HUES64 (cell line): Measurements from ENCODE around the gene TSC22D1.

Experiments used
- H3K27ac ChIP-seq: 2 replicates; pipeline ENCODE4 v1.7.0; 2013; ENCODE audit warnings: low read depth, low read length, inconsistent platforms
- H3K27me3 ChIP-seq: 2 replicates; pipeline ENCODE4 v1.6.1; 2013; ENCODE audit warnings: mild to moderate bottlenecking, low read length; ENCODE audit not compliant: insufficient read depth
- H3K36me3 ChIP-seq: 2 replicates; pipeline ENCODE4 v1.6.1; 2013; ENCODE audit warnings: mild to moderate bottlenecking, low read length; ENCODE audit not compliant: insufficient read depth
- H3K4me1 ChIP-seq: 2 replicates; pipeline ENCODE4 v1.6.1; 2013; ENCODE audit warnings: mild to moderate bottlenecking, low read length, moderate library complexity; ENCODE audit not compliant: insufficient read depth
- H3K4me3 ChIP-seq: 2 replicates; pipeline ENCODE4 v1.5.1; 2013; ENCODE audit warnings: mild to moderate bottlenecking, low read length, moderate library complexity
- H3K9ac ChIP-seq: 2 replicates; pipeline ENCODE4 v1.6.1; 2013; ENCODE audit warnings: mild to moderate bottlenecking, low read depth, low read length
- H3K9me3 ChIP-seq: 2 replicates; pipeline ENCODE4 v1.6.1; 2013; ENCODE audit warnings: low read depth, low read length; ENCODE audit not compliant: insufficient read depth
- WGBS: fragments of 150-250, 120-280 bp; methylation state at CpG from one replicate; pipeline ENCODE4 v1.1.7; 2013; ENCODE audit warnings: missing lambda C conversion rate; 5-methylcytosine and 5-hydroxymethylcytosine counted together

The TSC22D1 gene

GRCh38 chr13:44415815-44416214, 160.3 kb downstream of the TSC22D1 start:
- Histone ChIP-seq H3K9ac (no peak overlapping the region), H3K27ac (no peak overlapping the region)
- 39% methylated on average over 15 of the region's 15 CpGs for WGBS

DNA sequence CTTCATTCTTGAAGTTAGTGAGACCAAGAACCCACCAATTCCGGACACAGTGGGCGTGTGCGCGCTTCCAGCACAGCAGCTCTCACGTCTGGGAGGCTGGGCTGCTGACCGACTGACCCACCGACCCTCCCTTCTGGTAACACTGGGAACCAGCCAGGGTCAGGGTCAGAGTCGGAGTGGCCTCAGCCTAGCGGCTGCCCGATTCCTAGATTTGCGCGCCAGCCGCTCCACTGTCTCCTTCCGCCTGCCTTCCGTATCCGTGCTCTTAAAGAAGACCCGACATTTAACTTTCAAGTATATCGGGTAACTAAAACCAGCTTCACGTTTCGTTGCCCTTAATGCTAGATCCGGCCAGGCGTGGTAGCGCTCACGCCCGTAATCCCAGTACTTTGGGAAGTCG, 161.4 kb downstream of the TSC22D1 start:
- Histone ChIP-seq H3K9ac (no peak overlapping the region), H3K27ac (no peak overlapping the region), H3K4me1 (peaks cover 29% of the 10 kb centered on the region), H3K9me3 (no peaks in the 10 kb centered on the region), H3K4me3 (no peak overlapping the region), H3K27me3 (no peaks in the 10 kb centered on the region), H3K36me3 (no peaks in the 10 kb centered on the region)
- WGBS: 95% methylated on average over 26 of the region's 26 CpGs

More at GRCh38 chr13:44415815-44416214, 160.3 kb downstream of the TSC22D1 start:
- Histone ChIP-seq H3K27me3 (no peaks in the 10 kb centered on the region), H3K4me3 (no peak overlapping the region), H3K4me1 (peaks cover 34% of the 10 kb centered on the region), H3K36me3 (no peaks in the 10 kb centered on the region), H3K9me3 (no peaks in the 10 kb centered on the region)

DNA sequence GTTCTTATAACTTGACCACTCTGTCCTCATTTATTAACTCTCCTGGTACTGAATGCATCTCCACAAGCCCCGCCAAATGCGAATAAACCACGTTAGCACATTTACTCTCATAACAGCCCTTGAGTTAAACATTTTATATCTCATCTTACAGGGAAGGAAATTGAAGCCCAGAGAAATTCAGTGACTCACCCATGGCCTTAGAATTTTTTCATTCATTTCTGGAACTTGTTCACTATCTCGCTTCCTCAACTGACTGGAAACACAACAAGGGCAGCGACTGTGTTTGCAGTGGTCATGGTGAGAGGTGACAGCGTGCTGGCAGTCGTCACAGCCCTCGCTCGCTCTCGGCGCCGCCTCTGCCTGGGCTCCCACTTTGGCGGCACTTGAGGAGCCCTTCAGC, 163.0 kb downstream of the TSC22D1 start:
- Histone ChIP-seq H3K4me3 (no peak overlapping the region), H3K36me3 (no peaks in the 10 kb centered on the region), H3K27me3 (no peaks in the 10 kb centered on the region), H3K9ac (no peak overlapping the region), H3K9me3 (no peaks in the 10 kb centered on the region), H3K27ac (no peak overlapping the region), H3K4me1 (peaks cover 28% of the 10 kb centered on the region)
- 91% methylated on average over 13 of the region's 13 CpGs for WGBS

DNA sequence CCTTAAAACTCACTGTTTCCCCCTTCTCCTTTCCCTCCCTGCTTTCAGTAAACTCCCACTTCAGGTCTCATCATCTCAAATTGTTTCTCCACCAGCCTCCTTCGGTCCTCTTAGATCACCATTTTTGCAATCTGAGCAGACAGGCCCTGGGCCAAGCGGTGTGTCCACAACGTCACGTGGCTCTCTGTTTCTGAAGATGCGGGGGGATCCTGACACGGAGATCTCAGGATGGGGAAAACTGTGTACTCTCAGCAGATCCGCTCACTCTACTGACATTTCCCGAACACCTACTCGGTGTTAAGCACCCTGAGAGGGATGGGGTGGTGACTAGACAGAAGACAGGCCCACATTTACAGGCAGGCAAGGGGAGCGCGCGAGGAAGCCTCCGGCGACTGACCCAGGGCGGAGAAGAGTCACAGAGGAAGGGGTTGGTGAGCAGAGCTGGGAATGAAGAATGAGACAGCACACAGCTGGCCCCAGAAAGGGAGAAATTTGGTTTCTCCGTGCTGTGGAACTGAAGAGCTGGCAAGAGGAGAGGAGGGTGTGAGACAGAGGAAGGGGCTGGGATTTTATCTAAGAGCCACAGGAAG, 163.7 kb downstream of the TSC22D1 start:
- Histone ChIP-seq H3K4me3 (no peak overlapping the region), H3K27ac (no peak overlapping the region), H3K9ac (no peak overlapping the region), H3K4me1 (peaks cover 25% of the 10 kb centered on the region), H3K36me3 (no peaks in the 10 kb centered on the region), H3K9me3 (no peaks in the 10 kb centered on the region), H3K27me3 (no peaks in the 10 kb centered on the region)
- WGBS: 85% methylated on average over 16 of the region's 16 CpGs

DNA sequence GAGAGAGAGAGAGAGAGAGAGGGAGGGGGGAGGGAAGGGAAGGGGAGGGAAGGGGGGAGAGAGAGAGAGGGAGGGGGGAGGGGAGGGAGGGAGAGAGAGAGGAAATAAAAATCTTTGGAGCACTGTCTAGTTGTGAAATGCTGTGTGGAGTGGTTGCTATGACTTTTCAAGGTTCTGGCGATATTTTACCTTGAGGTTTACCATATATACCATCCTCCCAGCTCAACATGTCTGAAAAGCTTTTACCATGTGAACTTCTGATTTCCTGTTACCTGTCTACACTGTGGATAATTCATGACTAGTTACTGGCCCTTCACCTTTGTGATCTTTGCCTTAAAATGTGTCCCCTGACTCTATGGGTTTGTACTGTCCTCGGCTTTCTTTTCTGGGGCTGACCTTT, 164.3 kb downstream of the TSC22D1 start:
- Histone ChIP-seq H3K36me3 (no peaks in the 10 kb centered on the region), H3K27me3 (no peaks in the 10 kb centered on the region), H3K4me1 (peaks cover 26% of the 10 kb centered on the region), H3K27ac (no peak overlapping the region), H3K4me3 (no peak overlapping the region), H3K9me3 (no peaks in the 10 kb centered on the region), H3K9ac (no peak overlapping the region)
- 88% methylated on average over 2 of the region's 2 CpGs for WGBS

DNA sequence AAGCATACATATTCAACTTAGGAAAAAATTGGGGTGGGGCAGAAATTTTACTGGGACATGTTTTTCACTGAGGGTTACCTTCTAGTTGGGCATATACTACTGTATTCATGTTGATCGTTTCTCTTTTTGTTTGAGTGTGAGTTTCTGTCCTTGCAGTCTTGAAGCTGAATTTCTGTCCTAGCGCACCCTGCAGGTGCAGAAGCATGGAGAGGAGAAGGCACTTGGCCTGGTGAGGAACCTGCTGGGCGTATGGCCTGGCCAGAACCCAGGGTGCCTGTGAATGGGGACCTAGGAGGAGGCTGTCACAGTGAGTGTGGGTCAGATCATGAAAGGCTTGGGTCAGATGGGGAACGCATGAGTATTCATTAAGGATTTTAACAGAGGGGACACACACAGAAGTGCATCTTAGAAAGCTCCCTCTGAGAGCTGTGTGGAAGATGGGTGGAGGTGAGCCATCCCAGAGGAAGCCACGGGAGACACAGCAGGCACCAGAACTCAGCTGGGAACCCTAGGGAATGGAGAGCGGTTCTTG, 165.7 kb downstream of the TSC22D1 start:
- no peaks in the 10 kb centered on the region for H3K36me3 ChIP-seq
- H3K9me3 ChIP-seq: no peaks in the 10 kb centered on the region
- H3K27ac ChIP-seq: no peak overlapping the region
- no peak overlapping the region for H3K4me3 ChIP-seq
- H3K27me3 ChIP-seq: no peaks in the 10 kb centered on the region
- no peak overlapping the region for H3K9ac ChIP-seq
- WGBS: 84% methylated on average over 6 of the region's 6 CpGs
- H3K4me1 ChIP-seq: peaks cover 22% of the 10 kb centered on the region

- no peak overlapping the region for H3K27ac ChIP-seq
- no peaks in the 10 kb centered on the region for H3K36me3 ChIP-seq
- no peaks in the 10 kb centered on the region for H3K9me3 ChIP-seq
- H3K27me3 ChIP-seq: no peaks in the 10 kb centered on the region
- H3K4me1 ChIP-seq: peaks cover 27% of the 10 kb centered on the region
- no peak overlapping the region for H3K4me3 ChIP-seq
- H3K9ac ChIP-seq: no peak overlapping the region
- WGBS: 84% methylated on average over 4 of the region's 4 CpGs
Measured at GRCh38 chr13:44409595-44409994, 166.5 kb downstream of the TSC22D1 start.

DNA sequence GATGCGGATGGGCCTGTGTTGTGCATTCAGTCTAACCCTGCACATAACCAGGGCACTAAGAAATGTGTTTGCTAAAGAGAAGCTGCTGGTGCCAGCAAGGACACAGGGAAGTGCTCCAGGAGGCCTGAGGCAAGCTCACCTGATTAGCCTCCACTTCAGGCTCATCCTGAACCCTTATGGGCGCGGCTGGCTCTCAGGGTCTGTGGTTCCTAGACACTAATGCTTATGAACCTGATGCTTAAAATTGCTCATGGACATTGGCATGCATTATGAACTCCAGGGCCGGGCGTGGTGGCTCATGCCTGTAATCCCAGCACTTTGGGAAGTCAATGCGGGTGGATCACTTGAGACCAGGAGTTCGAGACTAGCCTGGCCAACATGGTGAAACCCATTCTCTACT, 168.2 kb downstream of the TSC22D1 start:
- no peaks in the 10 kb centered on the region for H3K36me3 ChIP-seq
- no peak overlapping the region for H3K4me3 ChIP-seq
- no peak overlapping the region for H3K9ac ChIP-seq
- H3K27me3 ChIP-seq: no peaks in the 10 kb centered on the region
- H3K27ac ChIP-seq: no peak overlapping the region
- H3K4me1 ChIP-seq: peaks cover 44% of the 10 kb centered on the region
- H3K9me3 ChIP-seq: no peaks in the 10 kb centered on the region
- 92% methylated on average over 7 of the region's 7 CpGs for WGBS

DNA sequence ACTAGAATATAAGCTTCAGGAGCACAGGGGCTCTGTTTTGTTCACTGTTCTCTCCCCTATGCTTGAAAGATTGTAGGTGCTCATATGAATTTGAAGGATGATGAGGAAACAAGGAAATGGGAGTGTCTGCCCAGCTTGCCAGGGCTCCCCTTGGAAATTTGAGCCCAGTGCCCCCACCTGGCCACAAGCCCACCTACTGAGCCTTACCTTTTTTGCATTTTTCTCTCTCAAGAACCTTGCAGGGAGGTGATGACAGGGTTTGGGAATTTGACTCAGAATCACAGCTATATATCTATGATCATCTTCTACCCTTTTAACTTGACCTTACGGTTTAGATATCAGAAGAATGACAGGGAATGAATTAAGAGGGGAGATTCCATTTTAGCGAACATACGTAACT, 168.8 kb downstream of the TSC22D1 start:
- WGBS: 55% methylated on average over 3 of the region's 3 CpGs
- Histone ChIP-seq H3K4me1 (peaks cover 49% of the 10 kb centered on the region), H3K9me3 (no peaks in the 10 kb centered on the region), H3K27me3 (no peaks in the 10 kb centered on the region), H3K36me3 (no peaks in the 10 kb centered on the region), H3K27ac (no peak overlapping the region), H3K9ac (no peak overlapping the region), H3K4me3 (no peak overlapping the region)

DNA sequence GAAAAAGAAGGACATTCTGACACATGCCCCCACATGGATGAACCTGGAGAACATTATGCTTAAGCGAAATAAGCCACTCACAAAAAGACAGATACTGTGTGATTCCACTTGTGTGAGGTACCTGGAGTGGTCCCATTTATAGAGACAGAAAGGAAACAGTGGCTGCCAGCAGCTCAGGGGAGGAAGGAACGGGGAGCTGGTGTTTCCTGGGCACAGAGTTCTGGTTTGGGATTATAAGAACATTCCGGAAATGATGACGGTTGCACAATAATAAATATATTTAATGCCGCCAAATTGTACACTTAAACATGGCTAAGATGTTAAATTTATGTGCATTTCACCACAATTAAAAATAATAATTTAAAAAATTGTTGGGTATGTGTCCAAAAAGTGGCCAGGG, 169.5 kb downstream of the TSC22D1 start:
- Histone ChIP-seq H3K9ac (no peak overlapping the region), H3K27me3 (no peaks in the 10 kb centered on the region), H3K36me3 (no peaks in the 10 kb centered on the region), H3K4me3 (no peak overlapping the region), H3K4me1 (peaks cover 53% of the 10 kb centered on the region), H3K27ac (no peak overlapping the region), H3K9me3 (no peaks in the 10 kb centered on the region)
- 99% methylated on average over 3 of the region's 5 CpGs for WGBS

- Histone ChIP-seq H3K4me1 (peaks cover 53% of the 10 kb centered on the region), H3K27ac (peak overlapping the region; percentile 64), H3K27me3 (no peaks in the 10 kb centered on the region), H3K4me3 (peak overlapping the region; percentile 33), H3K9me3 (no peaks in the 10 kb centered on the region), H3K9ac (peak overlapping the region; percentile 50), H3K36me3 (no peaks in the 10 kb centered on the region)
- WGBS: 34% methylated on average over 15 of the region's 15 CpGs
Measured at GRCh38 chr13:44404261-44405132, 171.6 kb downstream of the TSC22D1 start.
